OCI-LY3 (cell line): ENCODE measurements around the gene CRTAC1.

Source experiments
- EZH2phosphoT487 ChIP-seq: fragments of 200-600 bp; shearing (Covaris generic); IDR thresholded peaks from 2 replicates; pipeline ENCODE4 v1.6.1; 2018; ENCODE audit warnings: antibody characterized with exemption, mixed run types, low read depth
- TF ChIP-seq, protein P1 (sequence below): fragments of 200-600, 300-600 bp; sonication (generic); IDR thresholded peaks from 2 replicates; pipeline ENCODE4 v1.5.1; 2014; ENCODE audit warnings: antibody characterized with exemption, low read length, low read depth

DNA sequence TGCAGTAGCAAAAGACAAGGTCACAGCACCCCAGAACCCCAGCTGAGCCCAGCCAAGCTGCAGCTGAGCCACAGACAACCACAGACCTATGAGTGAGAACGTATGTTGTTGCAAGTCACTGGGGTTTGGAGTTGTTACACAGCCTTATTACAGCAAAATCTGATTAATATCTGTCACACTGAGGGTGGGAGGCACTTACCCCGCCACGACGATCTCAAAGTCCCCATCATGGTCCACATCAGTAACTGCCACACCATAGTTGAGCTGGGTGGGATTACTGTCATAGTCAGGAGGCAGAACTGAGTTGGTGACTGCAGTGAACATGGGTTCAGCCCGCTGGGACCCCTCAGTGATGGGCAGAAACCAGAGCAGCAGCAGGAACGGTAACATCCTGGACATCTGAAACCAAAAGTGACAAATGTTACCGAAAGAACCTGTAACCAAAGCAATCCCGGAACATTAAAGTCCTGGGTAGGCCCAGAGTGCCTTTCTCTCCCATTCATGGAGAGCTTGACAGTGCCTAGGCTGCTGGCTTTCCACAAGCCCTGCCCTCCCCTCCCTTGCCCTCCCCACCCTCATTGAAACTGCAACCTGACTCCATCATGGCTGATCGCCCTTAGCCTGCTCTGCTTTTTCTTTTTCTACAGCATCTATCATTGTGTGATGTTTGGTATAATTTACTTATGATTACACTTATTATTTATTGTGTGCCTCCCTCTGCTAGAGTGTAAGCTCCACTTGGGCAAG is 19.3 kb downstream of the CRTAC1 start:
- TF ChIP-seq, protein P1, sequence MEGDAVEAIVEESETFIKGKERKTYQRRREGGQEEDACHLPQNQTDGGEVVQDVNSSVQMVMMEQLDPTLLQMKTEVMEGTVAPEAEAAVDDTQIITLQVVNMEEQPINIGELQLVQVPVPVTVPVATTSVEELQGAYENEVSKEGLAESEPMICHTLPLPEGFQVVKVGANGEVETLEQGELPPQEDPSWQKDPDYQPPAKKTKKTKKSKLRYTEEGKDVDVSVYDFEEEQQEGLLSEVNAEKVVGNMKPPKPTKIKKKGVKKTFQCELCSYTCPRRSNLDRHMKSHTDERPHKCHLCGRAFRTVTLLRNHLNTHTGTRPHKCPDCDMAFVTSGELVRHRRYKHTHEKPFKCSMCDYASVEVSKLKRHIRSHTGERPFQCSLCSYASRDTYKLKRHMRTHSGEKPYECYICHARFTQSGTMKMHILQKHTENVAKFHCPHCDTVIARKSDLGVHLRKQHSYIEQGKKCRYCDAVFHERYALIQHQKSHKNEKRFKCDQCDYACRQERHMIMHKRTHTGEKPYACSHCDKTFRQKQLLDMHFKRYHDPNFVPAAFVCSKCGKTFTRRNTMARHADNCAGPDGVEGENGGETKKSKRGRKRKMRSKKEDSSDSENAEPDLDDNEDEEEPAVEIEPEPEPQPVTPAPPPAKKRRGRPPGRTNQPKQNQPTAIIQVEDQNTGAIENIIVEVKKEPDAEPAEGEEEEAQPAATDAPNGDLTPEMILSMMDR, result no peak
- TF ChIP-seq EZH2phosphoT487, result no peak
